K562 (cell line): ENCODE data around the gene ENDOD1. TPM values are rescaled to one million over a fixed set of nuclear protein-coding genes. Genes with fewer than 3 reads are reported as not detected.

Experiments
- BRD9 ChIP-seq: fragments of 450-650 bp; IDR thresholded peaks from 2 replicates; pipeline ENCODE4 v1.6.1; 2018; ENCODE audit warnings: low read depth; ENCODE audit not compliant: partially characterized antibody
- DDX20 ChIP-seq: fragments of 450-650 bp; IDR thresholded peaks from 2 replicates; pipeline ENCODE4 v1.6.1; 2016; ENCODE audit warnings: missing genetic modification characterization, low read depth, mild to moderate bottlenecking, missing compliant biosample characterization, moderate library complexity
- KAT8 ChIP-seq: fragments of 450-650 bp; IDR thresholded peaks from 2 replicates; pipeline ENCODE4 v1.6.1; 2016; ENCODE audit warnings: low read depth, mild to moderate bottlenecking
- MAZ ChIP-seq, 2 experiments: fragments of 450-650 bp in 1 of 2; sonication (generic) in 1 of 2; formaldehyde crosslinking; IDR thresholded peaks in 1 of 2; conservative IDR thresholded peaks in 1 of 2; 2 replicates each; pipeline versions ENCODE4 v1.4.0 to v1.5.0; 2020; ENCODE audit warnings: mild to moderate bottlenecking in 1 of 2, missing genetic modification reagents in 1 of 2
- MTA3 ChIP-seq: fragments of 450-650 bp; formaldehyde crosslinking; IDR thresholded peaks from 2 replicates; pipeline ENCODE4 v1.6.1; 2017; ENCODE audit warnings: mild to moderate bottlenecking, borderline replicate concordance
- NFATC3 ChIP-seq: fragments of 450-650 bp; IDR thresholded peaks from 2 replicates; pipeline ENCODE4 v1.6.1; 2017; ENCODE audit warnings: mild to moderate bottlenecking
- RBM39 ChIP-seq: fragments of 200-400 bp; formaldehyde crosslinking; optimal IDR thresholded peaks from 2 replicates; pipeline ENCODE3; 2018; ENCODE audit warnings: low read depth, low read length
- RFX7 ChIP-seq: fragments of 250-450 bp; sonication (Bioruptor Pico); IDR thresholded peaks from 2 replicates; pipeline ENCODE4 v1.5.1; 2021; ENCODE audit warnings: mild to moderate bottlenecking
- SAP30 ChIP-seq: fragments of 200-600 bp; sonication (generic); IDR thresholded peaks from 2 replicates; pipeline ENCODE4 v1.6.1; 2012; ENCODE audit warnings: borderline replicate concordance, low read depth, mild to moderate bottlenecking, moderate library complexity, low read length, control low read depth, inconsistent platforms; ENCODE audit not compliant: insufficient read depth, poor library complexity, severe bottlenecking
- SMARCB1 ChIP-seq: IDR thresholded peaks from 2 replicates; pipeline ENCODE4 v1.6.1; 2011; ENCODE audit warnings: improper control_type of control experiment, low read depth; ENCODE audit not compliant: insufficient read length
- TSC22D4 ChIP-seq: fragments of 450-650 bp; IDR thresholded peaks from 2 replicates; pipeline ENCODE4 v1.6.1; 2016; ENCODE audit warnings: missing genetic modification characterization, missing biosample characterization, control low read depth
- ZZZ3 ChIP-seq: fragments of 450-650 bp; IDR thresholded peaks from 2 replicates; pipeline ENCODE4 v1.6.1; 2016; ENCODE audit warnings: antibody characterized with exemption, mild to moderate bottlenecking, moderate library complexity
- polyA plus RNA-seq, 8 experiments: library from polyadenylated mRNA; depleted of rRNA in 4 of 8; stranded (reverse) in 5 of 8; unstranded in 3 of 8; fragments of >200 nt; fragmentation: Nextera tagmentation in 2 of 8; fragmentation: Illumina TruSeq in 1 of 8; extraction: Ambion mirVana in 2 of 8; extraction: Trizol in 1 of 8; gene quantifications; 2 replicates each; pipeline versions ENCODE4 v1.2.1 to v1.2.3, GENCODE V29; 2011 to 2014; ENCODE audit warnings: inconsistent platforms in 1 of 8, missing spikeins in 1 of 8
- total RNA-seq, 7 experiments: library from RNA; depleted of rRNA in 6 of 7; stranded (reverse); fragments of >200 nt in 6 of 7; fragmentation: Illumina TruSeq in 2 of 7; extraction: Trizol in 2 of 7; gene quantifications; 2 replicates each; pipeline versions ENCODE4 v1.2.1 to v1.2.3, GENCODE V29; 2011 to 2021; ENCODE audit warnings: low replicate concordance in 1 of 7
- TF ChIP-seq, protein P1 (sequence below): conservative IDR thresholded peaks from 2 replicates; pipeline ENCODE4 v1.6.1; 2011; ENCODE audit warnings: low read depth, mild to moderate bottlenecking, low read length; ENCODE audit not compliant: control insufficient read depth
- TF ChIP-seq, protein P2 (sequence below): fragments of 250-450 bp; sonication (Bioruptor Pico); IDR thresholded peaks from 2 replicates; pipeline ENCODE4 v1.6.1; 2021; ENCODE audit warnings: mild to moderate bottlenecking
- TF ChIP-seq, protein P3 (sequence below): IDR thresholded peaks from 2 replicates; pipeline ENCODE4 v1.6.1; 2011; ENCODE audit warnings: borderline replicate concordance, low read depth, mild to moderate bottlenecking, moderate library complexity, low read length; ENCODE audit not compliant: insufficient read depth, poor library complexity, severe bottlenecking
- TF ChIP-seq, protein P4 (sequence below): sonication (generic); formaldehyde crosslinking; IDR thresholded peaks from 2 replicates; pipeline ENCODE4 v1.9.0; 2022; ENCODE audit warnings: mild to moderate bottlenecking, missing genetic modification reagents
- TF ChIP-seq, protein P5 (sequence below): fragments of 250-450 bp; sonication (Bioruptor Pico); IDR thresholded peaks from 2 replicates; pipeline ENCODE4 v1.4.0; 2020; ENCODE audit warnings: mild to moderate bottlenecking, moderate library complexity, borderline replicate concordance
- TF ChIP-seq, protein P6 (sequence below), 2 experiments: fragments of 450-650 bp in 1 of 2; sonication (generic) in 1 of 2; formaldehyde crosslinking; conservative IDR thresholded peaks; 2 replicates each; pipeline versions ENCODE4 v1.4.0 to v1.8.1; 2020 to 2022; ENCODE audit warnings: mild to moderate bottlenecking in 1 of 2, missing genetic modification reagents in 1 of 2

ENDOD1 gene
- total and polyA plus RNA-seq, 9 of the 15 experiments (the other 6 are each of a cell fraction or from before 2014, with no cell fraction given) = 4.2 to 11.8 (median 9.3) TPM

DNA sequence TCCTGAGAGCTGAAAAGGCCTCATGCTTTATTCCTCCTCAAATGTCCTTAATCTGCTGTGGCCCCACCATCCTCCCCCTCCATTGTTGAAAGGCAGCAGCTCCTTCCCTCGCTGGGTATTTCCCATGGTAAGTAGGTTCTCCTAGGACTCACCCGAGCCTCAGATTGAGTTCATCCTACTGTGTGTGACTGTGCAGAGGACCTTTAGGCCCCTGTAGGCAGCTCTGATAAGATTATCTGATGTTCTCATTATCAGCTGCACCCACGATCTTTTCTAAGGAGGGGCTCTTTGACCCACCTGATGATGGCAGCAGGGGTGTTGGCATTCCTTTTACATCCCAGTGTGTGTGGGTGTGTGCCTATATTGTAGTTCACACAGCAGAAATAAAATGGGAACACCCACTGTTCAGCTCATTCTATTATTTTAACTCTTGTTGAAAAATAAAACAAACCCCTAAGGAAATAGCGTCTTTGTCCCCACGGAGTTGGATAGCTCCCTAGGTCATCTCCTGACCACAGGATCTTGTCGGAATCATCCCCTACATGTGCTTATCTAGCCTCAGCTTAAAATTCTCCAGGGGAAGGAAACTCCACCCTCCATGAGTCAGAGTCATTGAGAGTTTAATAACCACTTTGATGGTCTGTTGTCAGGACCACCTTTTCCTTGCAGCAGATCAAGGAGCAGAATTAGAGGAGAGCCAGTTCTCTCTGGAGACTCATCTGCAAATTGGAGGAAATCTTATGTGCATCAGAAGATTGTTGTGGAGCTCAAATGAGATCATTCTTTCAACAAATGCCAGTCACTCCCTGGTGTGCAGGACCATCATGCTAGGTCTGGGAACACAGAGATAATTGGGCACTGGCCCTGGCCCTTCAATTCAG lies 19.3 kb downstream of the ENDOD1 start (continued):
- TF ChIP-seq, protein P1, sequence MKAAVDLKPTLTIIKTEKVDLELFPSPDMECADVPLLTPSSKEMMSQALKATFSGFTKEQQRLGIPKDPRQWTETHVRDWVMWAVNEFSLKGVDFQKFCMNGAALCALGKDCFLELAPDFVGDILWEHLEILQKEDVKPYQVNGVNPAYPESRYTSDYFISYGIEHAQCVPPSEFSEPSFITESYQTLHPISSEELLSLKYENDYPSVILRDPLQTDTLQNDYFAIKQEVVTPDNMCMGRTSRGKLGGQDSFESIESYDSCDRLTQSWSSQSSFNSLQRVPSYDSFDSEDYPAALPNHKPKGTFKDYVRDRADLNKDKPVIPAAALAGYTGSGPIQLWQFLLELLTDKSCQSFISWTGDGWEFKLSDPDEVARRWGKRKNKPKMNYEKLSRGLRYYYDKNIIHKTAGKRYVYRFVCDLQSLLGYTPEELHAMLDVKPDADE = no peak
- TF ChIP-seq ZZZ3 = no peak
- TF ChIP-seq SMARCB1 = no peak
- no peak for TF ChIP-seq DDX20 (tag)
- 0 out of 4 replicates have a peak, but pooled peaks of 1 of the 2 experiments have one; percentile 35 for TF ChIP-seq MAZ (CRISPR knock-in tag; conservative IDR thresholded peaks at IDR 0.05 in 1 of 2, IDR thresholded peaks at IDR 0.05 in 1 of 2)
- TF ChIP-seq RFX7 (CRISPR knock-in tag) = no peak
- TF ChIP-seq, protein P2, sequence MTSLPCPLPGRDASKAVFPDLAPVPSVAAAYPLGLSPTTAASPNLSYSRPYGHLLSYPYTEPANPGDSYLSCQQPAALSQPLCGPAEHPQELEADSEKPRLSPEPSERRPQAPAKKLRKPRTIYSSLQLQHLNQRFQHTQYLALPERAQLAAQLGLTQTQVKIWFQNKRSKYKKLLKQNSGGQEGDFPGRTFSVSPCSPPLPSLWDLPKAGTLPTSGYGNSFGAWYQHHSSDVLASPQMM (CRISPR knock-in tag) = no peak
- TF ChIP-seq BRD9 = peak; percentile 18
- no peak for TF ChIP-seq TSC22D4 (tag)
- TF ChIP-seq, protein P3, sequence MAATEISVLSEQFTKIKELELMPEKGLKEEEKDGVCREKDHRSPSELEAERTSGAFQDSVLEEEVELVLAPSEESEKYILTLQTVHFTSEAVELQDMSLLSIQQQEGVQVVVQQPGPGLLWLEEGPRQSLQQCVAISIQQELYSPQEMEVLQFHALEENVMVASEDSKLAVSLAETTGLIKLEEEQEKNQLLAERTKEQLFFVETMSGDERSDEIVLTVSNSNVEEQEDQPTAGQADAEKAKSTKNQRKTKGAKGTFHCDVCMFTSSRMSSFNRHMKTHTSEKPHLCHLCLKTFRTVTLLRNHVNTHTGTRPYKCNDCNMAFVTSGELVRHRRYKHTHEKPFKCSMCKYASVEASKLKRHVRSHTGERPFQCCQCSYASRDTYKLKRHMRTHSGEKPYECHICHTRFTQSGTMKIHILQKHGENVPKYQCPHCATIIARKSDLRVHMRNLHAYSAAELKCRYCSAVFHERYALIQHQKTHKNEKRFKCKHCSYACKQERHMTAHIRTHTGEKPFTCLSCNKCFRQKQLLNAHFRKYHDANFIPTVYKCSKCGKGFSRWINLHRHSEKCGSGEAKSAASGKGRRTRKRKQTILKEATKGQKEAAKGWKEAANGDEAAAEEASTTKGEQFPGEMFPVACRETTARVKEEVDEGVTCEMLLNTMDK = no peak
- 0 out of 2 replicates have a peak, but pooled peaks have one; percentile 32 for TF ChIP-seq NFATC3
- TF ChIP-seq, protein P4, sequence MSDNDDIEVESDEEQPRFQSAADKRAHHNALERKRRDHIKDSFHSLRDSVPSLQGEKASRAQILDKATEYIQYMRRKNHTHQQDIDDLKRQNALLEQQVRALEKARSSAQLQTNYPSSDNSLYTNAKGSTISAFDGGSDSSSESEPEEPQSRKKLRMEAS (CRISPR knock-in tag) = no peak
- TF ChIP-seq KAT8 = no peak
- no peak for TF ChIP-seq SAP30
- TF ChIP-seq, protein P5, sequence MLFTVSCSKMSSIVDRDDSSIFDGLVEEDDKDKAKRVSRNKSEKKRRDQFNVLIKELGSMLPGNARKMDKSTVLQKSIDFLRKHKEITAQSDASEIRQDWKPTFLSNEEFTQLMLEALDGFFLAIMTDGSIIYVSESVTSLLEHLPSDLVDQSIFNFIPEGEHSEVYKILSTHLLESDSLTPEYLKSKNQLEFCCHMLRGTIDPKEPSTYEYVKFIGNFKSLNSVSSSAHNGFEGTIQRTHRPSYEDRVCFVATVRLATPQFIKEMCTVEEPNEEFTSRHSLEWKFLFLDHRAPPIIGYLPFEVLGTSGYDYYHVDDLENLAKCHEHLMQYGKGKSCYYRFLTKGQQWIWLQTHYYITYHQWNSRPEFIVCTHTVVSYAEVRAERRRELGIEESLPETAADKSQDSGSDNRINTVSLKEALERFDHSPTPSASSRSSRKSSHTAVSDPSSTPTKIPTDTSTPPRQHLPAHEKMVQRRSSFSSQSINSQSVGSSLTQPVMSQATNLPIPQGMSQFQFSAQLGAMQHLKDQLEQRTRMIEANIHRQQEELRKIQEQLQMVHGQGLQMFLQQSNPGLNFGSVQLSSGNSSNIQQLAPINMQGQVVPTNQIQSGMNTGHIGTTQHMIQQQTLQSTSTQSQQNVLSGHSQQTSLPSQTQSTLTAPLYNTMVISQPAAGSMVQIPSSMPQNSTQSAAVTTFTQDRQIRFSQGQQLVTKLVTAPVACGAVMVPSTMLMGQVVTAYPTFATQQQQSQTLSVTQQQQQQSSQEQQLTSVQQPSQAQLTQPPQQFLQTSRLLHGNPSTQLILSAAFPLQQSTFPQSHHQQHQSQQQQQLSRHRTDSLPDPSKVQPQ (CRISPR knock-in tag) = no peak
- TF ChIP-seq RBM39 = no peak
- TF ChIP-seq, protein P6, sequence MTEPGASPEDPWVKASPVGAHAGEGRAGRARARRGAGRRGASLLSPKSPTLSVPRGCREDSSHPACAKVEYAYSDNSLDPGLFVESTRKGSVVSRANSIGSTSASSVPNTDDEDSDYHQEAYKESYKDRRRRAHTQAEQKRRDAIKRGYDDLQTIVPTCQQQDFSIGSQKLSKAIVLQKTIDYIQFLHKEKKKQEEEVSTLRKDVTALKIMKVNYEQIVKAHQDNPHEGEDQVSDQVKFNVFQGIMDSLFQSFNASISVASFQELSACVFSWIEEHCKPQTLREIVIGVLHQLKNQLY (CRISPR knock-in tag; conservative IDR thresholded peaks at IDR 0.05) = no peak
- 0 out of 2 replicates have a peak, but pooled peaks have one; percentile 43 for TF ChIP-seq MTA3
